Lung (tissue), 12 donors: ENCODE results near the gene NANOS2. TPM values are rescaled to one million over a fixed set of nuclear protein-coding genes. Genes with fewer than 3 reads are reported as not detected.

Experiments used
- ATAC-seq: fragments of 200-7000 bp; cut with Tn5 transposase; one replicate; pipeline ENCODE4 v1.9.1; 2020; ENCODE audit warnings: moderate number of reproducible peaks; ENCODE audit not compliant: insufficient read depth, low FRiP score
- DNase-seq, 3 donors: peaks; one replicate each; pipeline ENCODE4 v3.0.0-alpha.2; 2013 to 2017
- H3K27ac ChIP-seq, 2 donors: one replicate each; pipeline ENCODE4 v1.5.1; 2013; ENCODE audit warnings: mild to moderate bottlenecking in 2 of 2, moderate library complexity in 2 of 2, control low read depth in 1 of 2, inconsistent platforms in 1 of 2, low read depth in 1 of 2, low read length in 1 of 2
- H3K27me3 ChIP-seq, 3 donors: one replicate each; pipeline ENCODE4 v1.5.1; 2013; ENCODE audit warnings: low read length in 2 of 3; ENCODE audit not compliant: control insufficient read depth in 3 of 3, insufficient read depth in 3 of 3
- H3K36me3 ChIP-seq, 4 donors: one replicate each; pipeline ENCODE4 v1.5.1; 2013; ENCODE audit warnings: low read length in 4 of 4, mild to moderate bottlenecking in 1 of 4, moderate library complexity in 1 of 4; ENCODE audit not compliant: control insufficient read depth in 4 of 4, insufficient read depth in 4 of 4
- H3K4me1 ChIP-seq, 5 donors: one replicate each; pipeline ENCODE4 v1.5.1; 2013; ENCODE audit warnings: low read length in 5 of 5, mild to moderate bottlenecking in 2 of 5, moderate library complexity in 1 of 5; ENCODE audit not compliant: control insufficient read depth in 5 of 5, insufficient read depth in 5 of 5
- H3K4me3 ChIP-seq: one replicate; pipeline ENCODE4 v1.5.1; 2013; ENCODE audit warnings: mild to moderate bottlenecking, control low read depth, moderate library complexity
- H3K9ac ChIP-seq, 2 donors: one replicate each; pipeline ENCODE4 v1.5.1; 2013; ENCODE audit warnings: low read length in 2 of 2, control low read depth in 1 of 2; ENCODE audit not compliant: insufficient read depth in 1 of 2
- H3K9me3 ChIP-seq, 4 donors: one replicate each; pipeline ENCODE4 v1.5.1; 2013; ENCODE audit warnings: low read length in 3 of 4, mild to moderate bottlenecking in 1 of 4, moderate library complexity in 1 of 4; ENCODE audit not compliant: control insufficient read depth in 4 of 4, insufficient read depth in 3 of 4
- WGBS, 2 donors: extraction: QIAGEN DNeasy Blood & Tissue Kit; methylation state at CpG; one replicate each; pipeline ENCODE4 v1.1.7; 2013; 5-methylcytosine and 5-hydroxymethylcytosine counted together
- polyA plus RNA-seq, 2 donors: library from polyadenylated mRNA; stranded (reverse); fragments of 200-250 nt; gene quantifications; one replicate each; pipeline ENCODE4 v1.2.1, GENCODE V29; 2013
- total RNA-seq, 2 donors: library from RNA; depleted of rRNA in 1 of 2; stranded (reverse); fragments of >200 nt in 1 of 2; gene quantifications; one replicate each; pipeline ENCODE4 v1.2.1, GENCODE V29; 2014 to 2021
- TF ChIP-seq, protein P1 (sequence below): IDR thresholded peaks from 2 replicates; pipeline ENCODE4 v1.5.1; 2012; ENCODE audit warnings: mild to moderate bottlenecking; ENCODE audit errors: control extremely low read depth, extremely low read depth
- donor health status: control.
- donor health status: control.
- donor health status: Bipolar disorder and iron deficiency.
- donor health status: healthy.
- donor health status: DM: yes; HTN: yes; CAD: no.

The NANOS2 gene
- total and polyA plus RNA-seq, 4 donors, result not detected

- no peaks in the 10 kb centered on the region for H3K36me3 ChIP-seq
- ATAC-seq, result no peak
- no peak overlapping the region for H3K27ac ChIP-seq
- H3K4me1 ChIP-seq, result no peaks in the 10 kb centered on the region
- 58 to 64% methylated on average over 4 of the region's 4 CpGs for WGBS, 2 donors
- no peak overlapping the region for H3K9ac ChIP-seq
- no peak overlapping the region for H3K4me3 ChIP-seq
- H3K27me3 ChIP-seq, result peaks cover 0 to 7% (median 4%) of the 10 kb centered on the region in 3 donors
- TF ChIP-seq, protein P1, sequence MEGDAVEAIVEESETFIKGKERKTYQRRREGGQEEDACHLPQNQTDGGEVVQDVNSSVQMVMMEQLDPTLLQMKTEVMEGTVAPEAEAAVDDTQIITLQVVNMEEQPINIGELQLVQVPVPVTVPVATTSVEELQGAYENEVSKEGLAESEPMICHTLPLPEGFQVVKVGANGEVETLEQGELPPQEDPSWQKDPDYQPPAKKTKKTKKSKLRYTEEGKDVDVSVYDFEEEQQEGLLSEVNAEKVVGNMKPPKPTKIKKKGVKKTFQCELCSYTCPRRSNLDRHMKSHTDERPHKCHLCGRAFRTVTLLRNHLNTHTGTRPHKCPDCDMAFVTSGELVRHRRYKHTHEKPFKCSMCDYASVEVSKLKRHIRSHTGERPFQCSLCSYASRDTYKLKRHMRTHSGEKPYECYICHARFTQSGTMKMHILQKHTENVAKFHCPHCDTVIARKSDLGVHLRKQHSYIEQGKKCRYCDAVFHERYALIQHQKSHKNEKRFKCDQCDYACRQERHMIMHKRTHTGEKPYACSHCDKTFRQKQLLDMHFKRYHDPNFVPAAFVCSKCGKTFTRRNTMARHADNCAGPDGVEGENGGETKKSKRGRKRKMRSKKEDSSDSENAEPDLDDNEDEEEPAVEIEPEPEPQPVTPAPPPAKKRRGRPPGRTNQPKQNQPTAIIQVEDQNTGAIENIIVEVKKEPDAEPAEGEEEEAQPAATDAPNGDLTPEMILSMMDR, result no peak
- no peak for DNase-seq
- H3K9me3 ChIP-seq, result peaks cover 0 to 2% (median 0%) of the 10 kb centered on the region in 4 donors
Observed at GRCh38 chr19:45917421-45918091, 3.0 kb upstream of the NANOS2 start.

- DNase-seq, result no peak
- Histone ChIP-seq H3K27ac (no peak overlapping the region), H3K4me3 (no peak overlapping the region), H3K9me3 (no peaks in the 10 kb centered on the region), H3K36me3 (no peaks in the 10 kb centered on the region), H3K9ac (no peak overlapping the region), H3K27me3 (peaks cover 0 to 3% (median 0%) of the 10 kb centered on the region in 3 donors), H3K4me1 (no peaks in the 10 kb centered on the region)
- ATAC-seq, result no peak
- WGBS, 2 donors, result 72 to 75% methylated on average over 8 of the region's 8 CpGs
- TF ChIP-seq, protein P1, result no peak
Observed at GRCh38 chr19:45911291-45911690, 3.3 kb downstream of the NANOS2 start.

- ATAC-seq (no peak), DNase-seq (no peak)
- 72 to 86% methylated on average over 5 of the region's 5 CpGs for WGBS, 2 donors
Observed at GRCh38 chr19:45908956-45909355, 5.6 kb downstream of the NANOS2 start.

More at GRCh38 chr19:45908956-45909355, 5.6 kb downstream of the NANOS2 start:
- Histone ChIP-seq H3K4me1 (no peaks in the 10 kb centered on the region), H3K27ac (no peak overlapping the region), H3K9ac (no peak overlapping the region), H3K27me3 (no peaks in the 10 kb centered on the region), H3K36me3 (no peaks in the 10 kb centered on the region), H3K4me3 (no peak overlapping the region), H3K9me3 (no peaks in the 10 kb centered on the region)
- TF ChIP-seq, protein P1, result no peak
